ENCODE data around the gene DNAH14. TPM values are rescaled to one million over a fixed set of nuclear protein-coding genes. Genes with fewer than 3 reads are reported as not detected.

DNAH14 gene
- total and polyA plus RNA-seq, 9 of the 15 experiments (the other 6 are each of a cell fraction or from before 2014, with no cell fraction given) = 58.4 to 142 (median 98.4) TPM

DNA sequence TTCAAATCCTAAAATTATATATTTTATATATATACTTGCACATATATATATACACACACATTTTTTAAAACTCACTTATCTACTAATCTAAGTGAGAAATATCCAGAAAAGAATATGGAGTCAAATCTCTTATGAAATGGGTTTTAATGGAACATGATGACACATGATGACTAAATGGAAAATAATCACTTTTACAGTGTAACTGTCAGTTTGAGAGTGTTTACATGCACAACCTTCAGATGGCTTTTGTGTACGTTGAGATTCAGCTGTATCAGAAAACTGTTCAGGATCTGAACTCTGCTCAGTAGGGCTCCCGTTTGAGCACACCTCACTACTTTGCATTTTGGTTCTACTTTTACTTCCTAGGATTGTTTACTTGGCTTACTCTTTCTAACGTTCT is 189.8 kb downstream of the DNAH14 start:
- Histone ChIP-seq H3K9me1 (ENCODE audit: control insufficient read depth, insufficient read depth, low read length) (no peaks in the 10 kb centered on the region), H3K27me3 (ENCODE audit: control insufficient read depth in 2 of 2, insufficient read depth in 2 of 2, low read length in 2 of 2) (no peaks in the 10 kb centered on the region), H3K4me3 (no peak overlapping the region), H4K20me1 (replicated peaks; ENCODE audit: control insufficient read depth, insufficient read depth, low read length) (no peaks in the 10 kb centered on the region), H3K4me1 (replicated peaks in 1 of 2; ENCODE audit: control insufficient read depth in 2 of 2, insufficient read depth in 2 of 2, low read length in 2 of 2) (no peaks in the 10 kb centered on the region), H3K79me2 (ENCODE audit: control insufficient read depth, insufficient read depth, low read length) (no peaks in the 10 kb centered on the region), H3K9ac (ENCODE audit: insufficient read depth in 1 of 2, low read depth in 2 of 2, low read length in 2 of 2) (no peak overlapping the region), H3K36me3 (ENCODE audit: control insufficient read depth, insufficient read depth, low read length) (no peaks in the 10 kb centered on the region), H3K27ac (ENCODE audit: extremely low read depth, low read depth, low read length) (no peak overlapping the region), H2AFZ (ENCODE audit: low read depth, low read length) (no peak overlapping the region), H3K4me2 (ENCODE audit: insufficient read depth, low read length) (no peak overlapping the region), H3K9me3 (replicated peaks; ENCODE audit: control insufficient read depth, insufficient read depth, low read depth, low read length) (no peaks in the 10 kb centered on the region)
- no peak for FAIRE-seq
- BruUV-seq (replicated peaks) = no TSS peak
- DNase-seq (ENCODE audit: extremely low read depth in 1 of 4, low spot score in 3 of 4) = no peak
- in situ Hi-C loops (cut with MboI) = no loop called here
- TF ChIP-seq NKRF (IDR thresholded peaks at IDR 0.05; ENCODE audit: borderline replicate concordance) (no peak), CEBPG (CRISPR knock-in tag; IDR thresholded peaks at IDR 0.05) (no peak), CEBPG (tag; conservative IDR thresholded peaks at IDR 0.05 in 1 of 2, IDR thresholded peaks at IDR 0.05 in 1 of 2) (peak in 1 of 2 experiments; percentile 27; a peak in 1 of 4 replicates)
- WGBS (ENCODE audit: insufficient coverage, low coverage, missing lambda C conversion rate) = 6% methylated on average over 3 of the region's 3 CpGs
- CTCF ChIA-PET (ENCODE audit: low intra/inter-chr PET ratio) = no interaction called here
- no peak for ATAC-seq
- POLR2A ChIA-PET = no interaction called here
- intact Hi-C loops (cut with micrococcal nuclease) = no loop called here

- H3K36me3 ChIP-seq (ENCODE audit: control insufficient read depth, insufficient read depth, low read length) = no peaks in the 10 kb centered on the region
- no peaks in the 10 kb centered on the region for H3K4me1 ChIP-seq (replicated peaks in 1 of 2; ENCODE audit: control insufficient read depth in 2 of 2, insufficient read depth in 2 of 2, low read length in 2 of 2)
- no TSS peak for BruUV-seq (replicated peaks)
- H3K9ac ChIP-seq (ENCODE audit: insufficient read depth in 1 of 2, low read depth in 2 of 2, low read length in 2 of 2) = no peak overlapping the region
- FAIRE-seq (no peak), ATAC-seq (no peak), DNase-seq (ENCODE audit: extremely low read depth in 1 of 4, low spot score in 3 of 4) (no peak)
- H2AFZ ChIP-seq (ENCODE audit: low read depth, low read length) = no peak overlapping the region
- H3K4me3 ChIP-seq = no peak overlapping the region
- H3K79me2 ChIP-seq (ENCODE audit: control insufficient read depth, insufficient read depth, low read length) = no peaks in the 10 kb centered on the region
- ChIA-PET CTCF (ENCODE audit: low intra/inter-chr PET ratio) (no interaction called here), POLR2A (no interaction called here)
- whole genome bisulfite sequencing (ENCODE audit: insufficient coverage, low coverage, missing lambda C conversion rate) = 19% methylated on average over 2 of the region's 2 CpGs
- no peak overlapping the region for H3K27ac ChIP-seq (ENCODE audit: extremely low read depth, low read depth, low read length)
- no peaks in the 10 kb centered on the region for H3K27me3 ChIP-seq (ENCODE audit: control insufficient read depth in 2 of 2, insufficient read depth in 2 of 2, low read length in 2 of 2)
- H3K9me1 ChIP-seq (ENCODE audit: control insufficient read depth, insufficient read depth, low read length) = no peaks in the 10 kb centered on the region
- no peak overlapping the region for H3K4me2 ChIP-seq (ENCODE audit: insufficient read depth, low read length)
- no peaks in the 10 kb centered on the region for H3K9me3 ChIP-seq (replicated peaks; ENCODE audit: control insufficient read depth, insufficient read depth, low read depth, low read length)
- no peaks in the 10 kb centered on the region for H4K20me1 ChIP-seq (replicated peaks; ENCODE audit: control insufficient read depth, insufficient read depth, low read length)
- intact Hi-C loops (cut with micrococcal nuclease) = no loop called here
- in situ Hi-C loops (cut with MboI) = no loop called here
- TF ChIP-seq ZNF318 (IDR thresholded peaks at IDR 0.05; ENCODE audit: borderline replicate concordance in 1 of 2, low read depth in 1 of 2) = no peak
- TF ChIP-seq EZH2 (IDR thresholded peaks at IDR 0.05; ENCODE audit: borderline replicate concordance, low read depth, low read length) = no peak
- TF ChIP-seq CEBPG (CRISPR knock-in tag; IDR thresholded peaks at IDR 0.05) = no peak
- TF ChIP-seq CEBPG (tag; conservative IDR thresholded peaks at IDR 0.05 in 1 of 2, IDR thresholded peaks at IDR 0.05 in 1 of 2) = peak; percentile 62 to 94
Measured at GRCh38 chr1:225121095-225121494, 191.6 kb downstream of the DNAH14 start.

Data from K562 (cell line).